Epithelial cell of prostate (primary cell): ENCODE measurements around the gene STX8.
"Not testable (repeated sequence)": the region's sequence is repeated elsewhere in the genome, so short reads cannot be mapped to it uniquely, and the experiment has no call there.

ENCODE experiments used
- DNase-seq: peaks from one replicate; pipeline ENCODE4 v3.0.0-alpha.2; 2011; ENCODE audit warnings: low read depth, low spot score
- H3K27ac ChIP-seq: fragments of 450-650 bp; 2 replicates; pipeline ENCODE4 v1.5.1; 2017; ENCODE audit warnings: mild to moderate bottlenecking

Gene STX8

GRCh38 chr17:9274973-9275372, 300.6 kb downstream of the STX8 start:
- no peak for DNase-seq
- H3K27ac ChIP-seq, result no peak overlapping the region

DNA sequence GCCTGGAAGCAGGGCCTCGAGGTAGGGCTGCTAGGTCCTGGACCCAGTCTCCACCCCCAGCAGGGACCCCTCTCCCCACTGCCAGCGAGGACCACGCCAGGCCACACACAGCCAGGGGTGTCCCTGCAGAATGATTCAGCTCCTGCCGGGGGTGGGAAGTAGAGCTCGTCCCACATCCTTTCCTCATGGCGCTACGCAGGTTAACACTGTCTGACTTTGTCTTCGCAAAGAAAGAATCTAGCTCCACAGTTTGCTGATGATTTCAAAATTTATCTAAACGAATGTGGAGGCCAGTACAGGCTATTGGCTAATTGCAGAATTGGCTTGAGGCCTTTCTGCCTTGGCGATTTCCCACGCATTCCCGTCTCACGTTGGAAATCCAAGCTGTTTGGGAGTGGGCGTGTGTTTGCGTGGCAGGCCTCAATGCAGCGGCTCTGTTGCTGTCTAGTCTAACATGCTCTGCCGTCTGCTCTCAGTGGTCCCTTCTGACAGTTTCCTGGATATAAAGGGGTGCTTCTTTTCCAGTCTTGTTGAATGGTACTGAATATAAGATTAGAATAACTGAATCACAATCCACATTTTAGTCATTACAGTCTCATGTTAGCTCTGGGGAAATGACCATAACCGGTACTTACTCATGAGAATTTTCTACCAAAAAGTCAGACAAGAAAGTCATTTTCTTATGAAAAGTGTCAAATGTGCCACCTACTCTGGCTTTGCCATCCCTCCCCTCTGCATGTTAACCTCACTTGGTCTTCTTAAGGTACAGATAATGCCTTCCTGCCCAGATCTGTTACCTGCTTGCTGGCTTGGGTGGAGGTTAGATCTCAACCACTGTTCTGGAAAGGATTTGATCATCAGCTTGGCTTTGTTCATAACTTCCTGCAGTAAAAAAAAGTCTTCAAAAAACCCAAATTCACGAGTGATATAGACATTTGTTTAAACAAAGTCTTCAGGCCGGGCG, 301.9 kb downstream of the STX8 start:
- no peak overlapping the region for H3K27ac ChIP-seq
- DNase-seq, result no peak

DNA sequence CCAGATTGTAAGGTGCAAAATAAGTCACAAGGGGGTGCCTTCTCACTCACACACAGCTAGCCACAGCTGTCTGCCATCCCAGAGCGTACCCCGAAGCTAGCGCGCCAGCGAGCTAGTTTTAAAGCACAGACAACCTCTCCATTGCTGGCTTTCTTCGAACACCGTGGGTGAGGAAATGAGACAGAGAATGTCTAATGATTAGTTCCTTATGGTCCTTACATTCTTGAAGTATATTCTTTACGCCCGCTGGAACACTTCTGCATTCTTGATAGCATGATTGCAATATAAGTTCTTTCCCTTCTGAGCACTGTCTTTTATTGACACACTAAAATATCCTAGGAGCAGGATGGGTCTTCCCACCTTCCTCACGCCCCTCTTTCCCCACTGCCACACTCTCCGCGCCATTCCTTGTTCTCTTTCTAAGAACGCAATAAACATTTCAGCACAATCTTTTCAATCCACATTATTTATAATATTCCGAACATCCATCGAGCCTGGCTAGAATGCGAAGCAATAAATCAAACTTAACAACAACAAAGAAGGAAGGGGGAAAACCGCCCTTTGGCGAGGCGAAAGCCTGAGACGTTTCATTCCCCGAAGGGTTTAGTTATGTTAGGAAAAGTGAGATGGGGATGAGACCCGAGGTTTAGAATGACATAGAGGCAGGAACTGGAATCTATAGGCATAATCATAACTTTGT, 303.0 kb downstream of the STX8 start:
- no peak overlapping the region for H3K27ac ChIP-seq
- no peak for DNase-seq

DNA sequence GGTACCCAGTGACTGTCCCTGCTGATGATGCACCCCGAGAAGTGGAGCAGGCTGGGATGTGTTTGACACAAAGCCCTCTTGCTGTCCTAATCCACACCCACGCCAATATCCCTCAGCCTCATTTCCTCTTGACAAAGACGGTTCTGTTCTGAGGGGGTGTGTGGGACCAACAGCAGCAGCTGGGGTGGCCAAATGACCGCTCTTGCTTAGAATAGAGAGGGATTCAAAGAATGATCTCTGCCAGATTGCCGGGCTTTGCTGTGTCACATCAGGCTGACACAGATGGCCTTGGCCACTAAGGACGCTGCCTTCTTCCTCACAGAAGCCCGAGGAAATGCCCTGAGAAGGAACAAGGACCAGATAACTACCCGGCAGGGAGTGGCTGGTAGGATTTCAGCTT, 303.6 kb downstream of the STX8 start:
- H3K27ac ChIP-seq, result no peak overlapping the region
- no peak for DNase-seq

DNA sequence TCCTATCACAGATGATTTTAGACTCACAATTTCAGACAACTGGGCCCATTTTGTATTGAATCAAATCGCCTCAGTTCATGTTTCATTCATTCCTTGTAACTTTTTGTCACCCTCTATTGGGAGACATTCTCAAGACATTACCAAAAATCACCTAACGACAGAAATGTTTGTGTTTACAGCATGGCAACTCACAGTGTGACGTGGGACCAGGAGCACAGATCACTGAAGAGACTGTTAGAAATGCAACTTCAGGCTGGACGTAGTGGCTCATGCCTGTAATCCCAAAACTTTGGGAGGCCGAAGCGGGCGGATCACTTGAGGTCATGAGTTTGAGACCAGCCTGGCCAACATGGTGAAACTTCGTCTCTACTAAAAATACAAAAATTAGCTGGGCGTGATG, 304.7 kb downstream of the STX8 start:
- no peak for DNase-seq
- no peak overlapping the region for H3K27ac ChIP-seq

GRCh38 chr17:9269350-9270035, 306.1 kb downstream of the STX8 start:
- H3K27ac ChIP-seq, result no peak overlapping the region
- DNase-seq, result no peak

GRCh38 chr17:9268546-9268945, 307.1 kb downstream of the STX8 start:
- DNase-seq, result no peak
- H3K27ac ChIP-seq, result no peak overlapping the region

GRCh38 chr17:9266697-9267117, 308.9 kb downstream of the STX8 start:
- no peak for DNase-seq
- H3K27ac ChIP-seq, result no peak overlapping the region

- DNase-seq, result no peak
Observed at GRCh38 chr17:9266031-9266680, 309.5 kb downstream of the STX8 start.

DNA sequence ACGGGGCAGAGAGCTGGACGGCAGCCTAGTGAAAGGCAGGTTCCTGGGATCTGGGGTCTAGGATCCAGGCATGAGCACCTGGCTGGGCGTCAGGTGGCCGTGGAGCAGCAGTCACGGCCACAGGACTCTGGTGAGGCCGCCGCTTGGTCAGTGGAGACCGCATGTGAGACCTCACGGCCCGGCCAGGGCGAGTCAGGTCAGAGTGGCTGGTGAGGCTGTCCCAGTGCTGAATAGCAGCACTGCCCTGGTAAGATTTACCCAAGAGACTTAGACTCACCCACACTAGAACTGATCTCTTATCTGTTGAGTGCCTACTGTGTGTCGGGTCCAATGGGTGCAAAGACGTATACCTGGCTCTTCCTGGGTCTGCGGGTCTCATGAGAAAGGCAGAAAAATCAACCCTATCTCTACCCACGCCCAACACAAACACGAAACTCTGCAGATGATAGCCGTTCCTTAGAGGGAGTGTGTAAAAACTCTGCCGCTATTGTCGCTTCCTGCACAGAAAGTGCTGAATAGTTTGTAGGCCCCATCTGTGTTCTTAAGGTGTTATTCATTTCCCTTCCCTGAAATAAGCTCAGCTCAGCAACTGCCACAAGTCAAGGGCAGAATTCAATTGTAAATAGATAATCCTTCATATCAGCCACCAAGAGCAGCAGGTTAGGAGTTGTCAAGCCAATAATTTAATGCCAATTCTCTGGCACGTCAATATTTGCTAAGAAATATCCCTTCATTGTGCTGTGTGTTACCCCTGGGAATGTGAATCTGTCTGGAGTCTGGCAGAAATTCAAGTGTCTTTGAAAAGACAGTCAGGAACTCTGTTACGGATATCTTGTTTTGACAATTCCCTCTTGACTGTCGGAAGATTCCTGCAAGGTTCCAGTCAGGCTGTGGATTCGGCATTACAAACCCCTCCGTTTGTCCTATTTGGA, 314.3 kb downstream of the STX8 start:
- DNase-seq, result no peak
- H3K27ac ChIP-seq, result no peak overlapping the region

More at GRCh38 chr17:9266031-9266680, 309.5 kb downstream of the STX8 start:
- H3K27ac ChIP-seq, result no peak overlapping the region

- no peak overlapping the region for H3K27ac ChIP-seq
- no peak for DNase-seq
Observed at GRCh38 chr17:9259419-9259818, 316.2 kb downstream of the STX8 start.

DNA sequence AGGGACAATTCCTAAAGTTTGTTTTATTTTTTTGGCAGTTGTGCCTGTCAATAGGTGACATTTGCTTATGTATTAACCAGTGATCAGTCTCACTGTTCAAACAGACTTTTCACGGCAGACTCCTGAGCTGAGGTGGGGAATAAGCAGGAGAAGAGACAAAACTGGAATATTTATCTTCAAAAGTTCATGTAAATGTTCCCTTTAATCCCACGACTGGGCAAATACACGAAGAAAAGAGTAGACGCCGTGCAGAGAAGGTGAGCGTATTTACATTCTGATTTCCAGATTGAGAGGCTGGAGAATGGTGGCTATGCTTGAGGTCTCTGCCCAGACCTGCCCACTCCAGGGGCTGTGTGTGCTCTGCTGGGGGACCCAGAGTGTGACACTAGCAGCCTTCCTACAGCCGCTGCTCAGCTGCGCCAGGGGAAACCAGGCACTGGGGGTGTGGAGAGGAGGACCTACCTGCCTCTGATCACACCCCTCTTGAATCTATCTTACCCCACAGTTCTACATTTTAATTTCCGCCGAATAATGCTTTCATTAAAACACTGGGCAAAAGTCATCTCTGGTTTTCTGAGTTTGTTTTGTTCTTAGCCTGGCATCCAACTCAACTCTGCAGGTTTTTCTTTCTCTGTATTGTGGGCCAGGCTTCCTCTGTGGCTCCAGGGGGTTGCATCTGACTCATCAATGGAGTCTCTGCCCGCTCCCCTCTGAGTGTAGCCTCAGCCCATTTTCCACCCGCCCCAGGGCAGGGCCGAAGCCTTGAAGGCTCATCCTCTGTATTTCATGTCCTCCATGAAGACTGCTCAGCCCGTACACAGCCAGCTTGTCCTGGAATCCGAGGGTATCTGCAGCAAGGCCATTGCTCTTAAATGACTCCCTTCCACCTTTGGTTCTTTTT, 317.3 kb downstream of the STX8 start:
- H3K27ac ChIP-seq, result no peak overlapping the region
- no peak for DNase-seq

DNA sequence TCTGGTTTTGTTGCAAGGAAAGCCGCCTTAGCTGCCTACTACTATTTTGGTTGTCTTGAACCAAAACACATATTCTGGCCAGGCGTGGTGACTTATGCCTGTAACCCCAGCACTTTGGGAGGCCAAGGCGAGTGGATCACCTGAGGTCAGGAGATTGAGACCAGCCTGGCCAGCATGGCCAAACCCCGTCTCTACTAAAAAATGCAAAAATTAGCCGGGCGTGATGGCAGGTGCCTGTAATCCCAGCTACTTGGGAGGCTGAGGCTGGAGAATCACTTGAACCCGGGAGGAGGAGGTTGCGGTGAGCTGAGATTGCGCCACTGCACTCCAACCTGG, 318.0 kb downstream of the STX8 start:
- DNase-seq, H3K27ac ChIP-seq: not testable (repeated sequence)

GRCh38 chr17:9256751-9257629, 318.6 kb downstream of the STX8 start:
- H3K27ac ChIP-seq, result no peak overlapping the region
- no peak for DNase-seq

GRCh38 chr17:9256361-9256750, 319.3 kb downstream of the STX8 start:
- DNase-seq, result no peak
- H3K27ac ChIP-seq, result no peak overlapping the region

- no peak for DNase-seq
- no peak overlapping the region for H3K27ac ChIP-seq
Observed at GRCh38 chr17:9255833-9256232, 319.8 kb downstream of the STX8 start.

- no peak overlapping the region for H3K27ac ChIP-seq
- DNase-seq, result no peak
Observed at GRCh38 chr17:9254841-9255240, 320.8 kb downstream of the STX8 start.

DNA sequence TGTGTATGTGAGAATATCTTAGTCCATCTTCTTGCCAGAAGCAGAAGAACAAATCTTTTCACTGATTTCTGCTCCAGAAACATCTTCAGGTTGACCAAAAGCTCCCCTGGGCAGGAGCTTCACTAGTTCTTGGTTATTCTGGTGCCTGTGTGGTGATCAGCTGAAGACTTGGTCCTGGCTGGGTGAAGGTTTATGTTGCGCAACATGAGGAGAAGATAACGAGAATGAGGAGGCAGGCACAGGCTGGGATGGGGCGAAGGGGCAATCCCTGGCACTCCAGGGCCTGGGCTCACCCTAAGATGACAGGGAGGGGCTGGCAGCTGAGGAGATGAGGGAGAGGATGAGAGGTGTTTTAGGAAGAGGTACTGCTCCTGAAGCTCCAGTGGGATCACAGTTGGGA, 322.3 kb downstream of the STX8 start:
- DNase-seq, result no peak
- H3K27ac ChIP-seq, result no peak overlapping the region
